GM20431 (cell line): Measurements from ENCODE around the gene EHMT1.
"Not testable (repeated sequence)": the region's sequence is repeated elsewhere in the genome, so short reads cannot be mapped to it uniquely, and the experiment has no call there.

Source experiments
- in situ Hi-C: fragments of 300-500 bp; cut with MseI, MboI; formaldehyde crosslinking; loops from one replicate; pipeline ENCODE4 v1.15.0; 2020; ENCODE audit warnings: low sequenced_read_pairs; ENCODE audit not compliant: unreplicated experiment

Gene EHMT1

GRCh38 chr9:137590123-137590468, 28.7 kb upstream of the EHMT1 start:
- in situ Hi-C loops, result no loop called here

GRCh38 chr9:137590469-137591383, 28.1 kb upstream of the EHMT1 start, which contains the start of gene ZMYND19:
Gene ZMYND19 (minus strand): TSS chr9:137590512. CDS start chr9:137590263, 249 bp downstream.
- in situ Hi-C loops, result no loop called here

- in situ Hi-C loops, result no loop called here
These were observed 26.0 kb upstream of the EHMT1 start for GRCh38 chr9:137592767-137593166.

GRCh38 chr9:137593176-137593575, 25.6 kb upstream of the EHMT1 start:
- in situ Hi-C loops, result no loop called here

- in situ Hi-C loops, result not testable (repeated sequence)
These were observed 22.2 kb upstream of the EHMT1 start for GRCh38 chr9:137596577-137596976.

GRCh38 chr9:137598943-137599342, 19.9 kb upstream of the EHMT1 start:
- in situ Hi-C loops, result no loop called here

- in situ Hi-C loops, result no loop called here
These were observed 16.1 kb upstream of the EHMT1 start for GRCh38 chr9:137602661-137603060.

GRCh38 chr9:137603879-137604278, 14.9 kb upstream of the EHMT1 start:
- in situ Hi-C loops, result no loop called here

GRCh38 chr9:137604345-137605086, 14.3 kb upstream of the EHMT1 start:
- in situ Hi-C loops, result no loop called here

- in situ Hi-C loops, result no loop called here
These were observed 13.4 kb upstream of the EHMT1 start, which contains the start of gene ARRDC1 for GRCh38 chr9:137605121-137606004. Gene ARRDC1 (plus strand): TSS chr9:137605686. CDS start chr9:137605718, 32 bp downstream.

- in situ Hi-C loops, result no loop called here
These were observed 12.7 kb upstream of the EHMT1 start for GRCh38 chr9:137606005-137606621.

GRCh38 chr9:137606734-137607138, 12.1 kb upstream of the EHMT1 start:
- in situ Hi-C loops, result no loop called here

- in situ Hi-C loops, result no loop called here
These were observed 11.5 kb upstream of the EHMT1 start for GRCh38 chr9:137607141-137607857.

- in situ Hi-C loops, result no loop called here
These were observed 7.9 kb upstream of the EHMT1 start for GRCh38 chr9:137610944-137611343.

GRCh38 chr9:137611623-137612609, 6.9 kb upstream of the EHMT1 start:
- in situ Hi-C loops, result no loop called here

GRCh38 chr9:137612741-137613142, 6.1 kb upstream of the EHMT1 start:
- in situ Hi-C loops, result no loop called here

- in situ Hi-C loops, result no loop called here
These were observed 5.5 kb upstream of the EHMT1 start for GRCh38 chr9:137613259-137613658.
